NCI-H2107 treated with DMSO at 0.1 percent for 48 hours (cell line): ENCODE data around the gene NFKBIZ.

ENCODE experiments used
- DNase-seq: peaks from one replicate; lab custom pipeline; 2025; ENCODE audit not compliant: unreplicated experiment; lab: John Stamatoyannopoulos, UW

Gene NFKBIZ

DNA sequence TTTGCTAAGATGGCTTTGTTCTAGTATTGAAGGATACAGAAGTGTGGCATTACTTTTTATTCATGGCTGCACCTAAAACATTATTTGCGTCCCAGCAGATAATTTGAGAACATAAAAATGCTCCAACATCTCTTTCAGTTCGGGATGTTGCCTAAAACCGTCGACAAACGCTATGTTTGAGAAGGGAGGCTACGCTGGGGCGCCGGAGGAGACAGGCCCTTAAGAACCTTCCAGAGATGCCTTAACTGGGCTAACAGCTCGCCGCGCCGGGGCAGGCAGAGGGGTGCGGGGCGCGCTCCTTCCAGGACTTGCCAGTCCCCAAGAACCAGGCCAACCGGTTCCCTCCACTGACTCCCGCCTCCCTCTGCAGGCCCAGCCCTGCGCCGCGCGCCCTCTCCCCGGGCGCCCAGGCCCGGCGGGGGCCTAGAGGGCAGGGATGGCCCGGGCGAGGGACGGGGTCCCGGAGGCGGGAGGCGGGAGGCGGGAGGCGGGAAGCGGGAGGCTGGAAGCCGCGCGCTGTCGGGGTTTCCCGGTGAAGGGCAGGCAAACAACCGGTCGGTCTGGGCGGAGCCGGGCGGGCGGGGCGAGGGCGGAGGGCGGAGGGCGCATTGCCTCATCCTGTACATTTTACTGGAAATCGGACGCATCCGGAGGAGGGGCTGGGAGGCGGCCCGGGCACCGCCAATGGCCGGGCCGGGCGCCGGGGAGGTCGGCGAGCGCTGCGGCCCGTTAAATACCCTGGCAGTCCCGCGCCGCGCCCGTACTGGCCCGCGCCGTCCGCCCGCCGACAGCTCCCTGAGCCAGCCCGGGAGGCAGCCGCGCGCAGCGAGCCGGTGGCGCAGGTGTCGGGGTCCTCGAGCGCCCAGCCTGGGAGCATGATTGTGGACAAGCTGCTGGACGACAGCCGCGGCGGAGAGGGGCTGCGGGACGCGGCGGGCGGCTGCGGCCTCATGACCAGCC, at the start of gene NFKBIZ:
NFKBIZ (plus strand) TSS at position 761 of the 960 bp plus-strand sequence; CDS start at position 876, 115 bp downstream.
- peak; percentile 65 for DNase-seq

- no peak for DNase-seq
These were observed 48.1 kb upstream of the NFKBIZ start for GRCh38 chr3:101801174-101801573.

DNA sequence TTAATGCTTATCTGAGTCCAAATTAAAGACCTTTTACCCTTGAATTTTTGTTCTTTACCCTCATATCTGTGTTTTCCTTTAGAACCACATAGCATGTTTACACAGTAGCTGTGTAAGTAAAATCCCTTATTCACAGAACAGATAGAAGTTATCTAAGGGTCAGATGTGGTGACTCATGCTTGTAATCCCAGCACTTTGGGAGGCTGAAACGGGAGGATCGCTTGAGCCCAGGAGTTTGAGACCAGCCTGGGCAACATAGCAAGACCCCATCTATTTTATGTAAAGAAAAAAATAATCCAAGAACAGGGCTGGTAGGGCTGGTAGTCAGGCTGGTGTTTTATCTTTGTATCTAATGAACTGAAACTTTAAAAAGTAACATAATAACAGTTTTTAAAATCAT, 47.1 kb upstream of the NFKBIZ start:
- DNase-seq: no peak

DNA sequence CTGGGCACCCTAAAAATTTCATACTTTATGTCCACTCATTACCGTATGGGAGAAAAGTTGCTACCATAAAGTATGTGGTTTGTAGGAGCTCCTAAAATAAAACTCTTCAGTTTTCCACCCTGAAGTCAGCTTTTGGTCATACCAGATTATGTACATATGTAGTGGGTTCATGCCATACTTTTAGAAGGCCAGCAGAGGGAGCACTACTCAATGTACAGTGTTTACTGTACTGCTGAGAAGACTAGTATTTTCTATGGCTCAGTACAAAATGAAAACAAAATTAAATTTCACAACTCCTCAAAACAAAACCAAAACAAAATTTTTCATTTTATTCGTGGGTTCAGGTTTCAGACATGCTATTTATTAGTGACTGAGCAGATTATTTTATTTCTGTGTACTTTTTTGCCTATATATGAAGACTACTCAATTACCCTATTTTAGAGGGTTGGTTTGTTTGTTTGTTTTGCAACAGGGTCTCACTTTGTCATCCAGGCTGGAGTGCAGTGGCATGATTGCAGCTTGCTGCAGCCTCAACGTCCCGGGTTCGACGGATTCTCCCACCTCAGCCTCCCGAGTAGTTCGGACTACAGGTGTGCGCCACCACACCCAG, 46.0 kb upstream of the NFKBIZ start:
- DNase-seq: peak; percentile 65

DNA sequence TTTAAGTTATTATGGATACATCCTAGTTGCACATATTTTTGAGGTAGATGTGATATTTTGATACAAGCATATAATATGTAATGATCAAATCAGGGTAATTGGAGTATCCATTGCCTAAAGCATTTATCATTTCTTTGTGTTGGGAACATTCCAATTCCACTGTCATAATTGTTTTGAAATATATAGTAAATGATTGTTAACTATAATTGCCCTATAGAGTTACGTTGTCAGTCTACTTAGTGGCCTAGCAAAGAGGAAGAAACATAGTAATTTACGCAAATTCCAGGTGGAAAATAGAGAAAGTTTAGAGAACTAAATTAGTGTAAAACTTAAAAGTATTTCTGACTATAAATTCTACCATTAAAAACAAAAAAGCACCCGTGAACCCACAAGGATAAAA, 45.4 kb upstream of the NFKBIZ start:
- no peak for DNase-seq

DNA sequence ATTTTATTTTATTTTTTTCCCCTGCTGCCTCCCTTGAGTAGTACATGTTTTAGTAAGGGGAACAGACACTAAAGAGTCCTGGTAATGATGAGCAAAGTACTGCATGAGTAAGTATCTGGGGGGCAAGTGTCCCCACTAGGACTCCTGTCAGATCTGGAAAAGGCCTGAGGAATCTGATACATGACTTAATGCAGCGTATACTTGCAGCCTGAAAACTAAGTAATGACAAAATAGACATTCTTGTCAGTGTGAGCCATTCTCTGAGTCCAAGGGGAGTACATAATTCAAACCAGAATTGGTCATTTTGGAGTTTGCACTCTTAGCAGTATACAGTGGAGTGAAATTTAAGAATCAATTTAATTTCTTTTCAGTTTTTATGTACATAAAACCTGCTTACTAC, 42.8 kb upstream of the NFKBIZ start:
- no peak for DNase-seq

- DNase-seq: no peak
These were observed 41.4 kb upstream of the NFKBIZ start for GRCh38 chr3:101807888-101808287.

DNA sequence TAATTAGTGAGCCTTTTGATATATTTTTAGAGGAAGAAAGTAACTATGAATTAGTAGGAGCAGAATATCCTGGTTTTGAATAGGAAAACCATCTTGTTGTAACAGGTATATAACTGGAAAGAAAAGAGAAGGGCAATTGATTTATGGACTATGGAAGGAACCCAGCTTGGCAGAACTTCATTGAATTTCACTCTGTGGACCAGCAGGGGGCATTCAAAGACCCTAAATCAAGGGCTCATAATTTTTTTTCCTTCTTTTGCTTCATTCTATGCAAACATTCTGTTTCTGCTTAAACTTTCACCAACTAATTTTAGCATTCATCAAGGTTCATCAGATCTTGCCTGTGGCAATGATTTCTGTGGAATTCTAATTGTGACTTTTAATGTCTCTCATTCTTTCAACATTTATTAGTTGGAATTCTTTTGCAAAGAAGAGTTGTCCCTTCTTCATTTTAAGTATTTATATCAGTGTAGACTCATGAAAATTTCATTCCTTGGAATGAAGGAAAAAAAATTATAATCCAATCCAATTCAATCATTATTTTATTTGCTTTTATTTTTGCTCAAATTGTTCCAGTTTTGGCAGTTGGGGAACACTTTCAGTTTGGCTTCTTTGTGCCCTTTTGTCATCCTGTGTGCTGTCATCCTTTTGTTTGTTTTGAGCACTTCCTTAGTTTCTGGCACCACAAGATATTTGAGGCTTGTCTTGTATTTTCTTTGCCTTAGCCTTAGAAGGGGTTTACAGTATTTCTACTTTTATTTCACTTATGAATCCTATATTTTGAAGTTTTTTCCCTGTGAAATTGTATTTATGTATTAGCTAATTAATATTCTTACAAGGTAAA, 39.9 kb upstream of the NFKBIZ start:
- DNase-seq: no peak

- no peak for DNase-seq
These were observed 39.3 kb upstream of the NFKBIZ start for GRCh38 chr3:101810022-101810418.

- DNase-seq: no peak
These were observed 37.4 kb upstream of the NFKBIZ start for GRCh38 chr3:101811875-101812274.

GRCh38 chr3:101812895-101813294, 36.4 kb upstream of the NFKBIZ start:
- DNase-seq: no peak

GRCh38 chr3:101813817-101814440, 35.4 kb upstream of the NFKBIZ start:
- DNase-seq: no peak

GRCh38 chr3:101814835-101815234, 34.5 kb upstream of the NFKBIZ start:
- no peak for DNase-seq

DNA sequence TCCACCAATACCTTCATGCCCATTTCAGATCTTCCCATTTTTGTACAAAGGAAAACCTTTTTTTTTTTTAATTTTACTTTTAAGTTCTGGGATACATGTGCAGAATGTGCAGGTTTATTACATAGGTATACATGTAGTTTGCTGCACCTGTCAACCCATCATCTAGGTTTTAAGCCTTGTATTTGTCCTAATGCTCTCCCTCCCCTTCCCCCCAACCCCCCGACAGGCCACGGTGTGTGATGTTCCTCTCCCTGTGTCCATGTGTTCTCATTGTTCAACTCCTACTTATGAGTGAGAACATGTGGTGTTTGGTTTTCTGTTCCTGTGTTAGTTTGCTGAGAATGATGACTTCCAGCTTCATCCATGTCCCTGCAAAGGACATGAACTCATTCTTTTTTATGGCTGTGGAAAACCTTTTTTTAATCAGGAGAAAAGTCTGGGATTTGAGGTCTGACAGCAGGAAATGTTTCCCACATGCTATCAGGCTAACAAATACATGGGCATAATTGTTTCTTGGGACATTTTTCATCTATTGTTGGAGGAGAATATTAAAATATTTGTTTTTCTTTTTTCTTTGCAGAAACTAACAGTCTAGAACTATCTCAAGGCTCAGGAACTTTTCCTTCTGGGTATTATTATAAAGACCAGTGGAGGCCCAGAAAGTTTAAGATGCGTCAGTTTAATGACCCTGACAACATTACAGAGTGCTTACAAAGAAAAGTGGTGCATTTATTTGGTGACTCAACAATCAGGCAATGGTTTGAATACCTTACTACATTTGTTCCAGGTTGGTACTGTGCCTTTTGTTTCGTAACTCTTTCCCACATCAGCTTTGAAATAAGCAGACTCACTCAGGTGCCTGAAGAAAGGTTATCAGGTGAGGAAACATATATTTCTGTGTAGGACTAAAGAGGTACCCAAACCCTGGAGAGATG, 32.8 kb upstream of the NFKBIZ start:
- no peak for DNase-seq

DNA sequence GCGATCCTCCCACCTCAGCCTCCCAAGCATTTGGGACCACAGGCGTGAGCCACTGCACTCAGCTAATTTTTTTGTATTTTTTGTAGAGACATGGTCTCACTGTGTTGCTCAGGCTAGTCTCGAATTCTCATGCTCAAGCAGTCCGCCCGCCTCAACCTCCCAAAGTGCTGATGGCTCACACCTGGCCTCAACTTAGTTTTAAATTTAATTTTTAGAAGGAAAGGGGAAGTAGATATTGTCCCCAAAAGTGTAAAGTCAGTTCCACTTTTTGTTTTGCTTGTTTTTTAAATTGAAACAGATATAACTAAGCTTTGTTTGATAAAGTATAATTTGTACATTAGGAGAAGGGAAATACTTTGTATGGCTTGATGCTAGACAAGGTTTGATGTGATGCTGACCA, 31.3 kb upstream of the NFKBIZ start:
- DNase-seq: no peak

DNA sequence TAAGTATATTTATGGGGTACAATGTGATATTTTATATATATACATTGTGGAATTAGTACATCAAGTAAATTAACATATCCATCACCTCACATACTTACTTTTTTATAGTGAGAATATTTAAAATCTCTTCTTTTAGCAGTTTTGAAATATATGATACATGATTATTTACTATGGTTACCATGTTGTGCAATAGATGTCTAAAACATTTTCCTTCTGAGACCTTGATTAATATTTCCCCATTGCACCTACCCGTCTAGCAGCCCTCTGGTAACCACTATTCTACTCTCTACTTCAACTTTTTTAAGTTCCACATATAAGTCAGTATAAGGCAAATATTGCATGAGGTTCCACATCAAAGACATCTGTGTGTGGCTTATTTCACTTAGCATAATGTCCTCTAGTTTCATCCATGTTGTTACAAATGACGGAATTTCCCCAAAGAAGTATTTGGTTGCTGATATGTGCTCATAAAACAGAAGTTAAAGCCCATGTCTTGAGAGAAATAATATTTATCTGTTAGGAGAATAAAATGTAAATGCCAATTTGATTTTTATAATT, 29.6 kb upstream of the NFKBIZ start:
- DNase-seq: no peak

- no peak for DNase-seq
These were observed 27.8 kb upstream of the NFKBIZ start for GRCh38 chr3:101821503-101821902.

GRCh38 chr3:101823525-101823924, 25.8 kb upstream of the NFKBIZ start:
- no peak for DNase-seq

DNA sequence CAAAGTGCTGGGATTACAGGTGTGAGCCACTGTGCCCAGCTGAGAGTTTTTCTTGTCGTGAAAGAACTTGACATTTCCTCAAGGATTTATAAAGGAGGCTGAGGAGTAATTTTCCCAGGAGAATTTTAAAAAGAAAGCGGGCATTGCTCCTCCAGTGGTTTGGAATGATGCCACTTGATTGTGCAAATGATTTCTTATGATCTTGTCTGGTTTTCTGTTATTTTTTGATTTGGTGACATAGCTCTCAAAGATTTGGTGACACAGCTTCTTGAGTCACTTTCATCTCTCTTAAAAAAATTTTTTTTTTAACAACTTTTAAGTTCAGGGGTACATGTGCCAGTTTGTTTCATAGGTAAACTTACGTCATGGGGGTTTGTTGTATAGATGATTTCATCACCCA, 24.6 kb upstream of the NFKBIZ start:
- DNase-seq: no peak
